ENCODE data around the gene TBC1D10B. TPM values are rescaled to one million over a fixed set of nuclear protein-coding genes. Genes with fewer than 3 reads are reported as not detected.
A peak's percentile ranks its signal among the peaks of the same experiment; 100 is the strongest.

TBC1D10B gene
- polyA plus RNA-seq, 3 donors = 12.2 to 36.0 (median 13.8) TPM

- no peaks in the 10 kb centered on the region for H3K36me3 ChIP-seq (replicated peaks in 1 of 2; ENCODE audit: control insufficient read depth in 1 of 2, insufficient read depth in 2 of 2, low read length in 2 of 2)
- peaks cover 23% of the 10 kb centered on the region for H3K4me1 Mint-ChIP-seq
- 31% methylated on average over 25 of the region's 31 CpGs for WGBS (ENCODE audit: insufficient coverage)
- peaks cover 5 to 13% of the 10 kb centered on the region in 2 donors for H3K36me3 Mint-ChIP-seq
- no peak for DNase-seq
- H3K79me2 ChIP-seq (ENCODE audit: insufficient read depth, low read length) = no peaks in the 10 kb centered on the region
- H2AFZ ChIP-seq (ENCODE audit: insufficient read depth, low read depth, low read length, poor library complexity, severe bottlenecking) = peak overlapping the region; percentile 90
- peak overlapping the region in 3 of 7 donors; percentile 18 to 68 (median 20) for H3K27ac Mint-ChIP-seq
- TF ChIP-seq CTCF (IDR thresholded peaks at IDR 0.05) = no peak
- H3K27me3 Mint-ChIP-seq (ENCODE audit: low read depth in 3 of 3) = peaks cover 8 to 27% (median 11%) of the 10 kb centered on the region in 3 donors
- intact Hi-C loops (cut with micrococcal nuclease) = loop anchor here in 1 of 2 donors (2.0 kb wide), 1 partner anchor 14 kb away; no protein-coding TSS in a partner anchor
- H4K20me1 ChIP-seq (ENCODE audit: insufficient read depth, low read length) = no peaks in the 10 kb centered on the region
- H3K4me2 ChIP-seq (replicated peaks; ENCODE audit: extremely low read depth, low read length, poor library complexity, severe bottlenecking) = peak overlapping the region; percentile 79
- H3K4me3 ChIP-seq (replicated peaks in 1 of 3; ENCODE audit: low read depth in 2 of 3, low read length in 3 of 3) = peak overlapping the region; percentile 27 to 80 (median 46)
- H3K27me3 ChIP-seq (ENCODE audit: control insufficient read depth in 2 of 2, insufficient read depth in 2 of 2, low read length in 2 of 2) = no peaks in the 10 kb centered on the region
- no peaks in the 10 kb centered on the region for H3K9me3 Mint-ChIP-seq
- H3K4me3 Mint-ChIP-seq = peak overlapping the region; percentile 84 to 91
- H3K9ac ChIP-seq (ENCODE audit: insufficient read depth, low read length, poor library complexity, severe bottlenecking) = peak overlapping the region; percentile 62
- no peak overlapping the region for H3K27ac ChIP-seq (ENCODE audit: low read depth in 1 of 2, low read length in 2 of 2)
- H3K9me3 ChIP-seq (replicated peaks in 1 of 2; ENCODE audit: control insufficient read depth in 1 of 2, insufficient read depth in 1 of 2, low read length in 2 of 2) = no peaks in the 10 kb centered on the region
- peaks cover 8 to 16% of the 10 kb centered on the region in 2 donors for H3K4me1 ChIP-seq (ENCODE audit: control insufficient read depth in 1 of 2, insufficient read depth in 2 of 2, low read length in 2 of 2)
Observed at GRCh38 chr16:30394592-30395154, 24.4 kb upstream of the TBC1D10B start.

DNA sequence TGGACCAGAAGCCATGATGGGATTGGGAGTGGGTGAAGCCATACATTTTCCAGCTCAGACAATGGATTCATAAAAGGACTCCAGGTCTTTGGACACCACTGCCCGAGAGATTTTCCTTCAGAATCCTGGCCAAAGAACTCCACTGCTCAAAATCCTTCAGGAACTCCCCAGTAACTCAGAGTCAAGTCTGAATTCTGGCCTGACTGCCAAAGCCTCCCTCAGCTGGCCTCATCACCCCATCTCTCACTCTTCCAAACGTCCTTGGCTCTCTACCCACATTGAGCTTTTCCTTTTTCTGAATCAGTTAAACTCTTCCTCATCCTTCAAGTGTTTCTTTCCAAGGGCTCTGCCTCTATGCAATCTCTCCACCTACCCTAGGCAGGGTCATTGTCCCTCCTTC is 13.2 kb upstream of the TBC1D10B start:
- Mint-ChIP-seq H3K4me3 (peak overlapping the region; percentile 28 to 42), H3K4me1 (peaks cover 19% of the 10 kb centered on the region), H3K27me3 (ENCODE audit: low read depth in 3 of 3) (peaks cover 10 to 15% (median 13%) of the 10 kb centered on the region in 3 donors), H3K27ac (no peak overlapping the region), H3K9me3 (no peaks in the 10 kb centered on the region), H3K36me3 (no peaks in the 10 kb centered on the region)
- Histone ChIP-seq H2AFZ (ENCODE audit: insufficient read depth, low read depth, low read length, poor library complexity, severe bottlenecking) (no peak overlapping the region), H3K27ac (ENCODE audit: low read depth in 1 of 2, low read length in 2 of 2) (no peak overlapping the region), H3K36me3 (replicated peaks in 1 of 2; ENCODE audit: control insufficient read depth in 1 of 2, insufficient read depth in 2 of 2, low read length in 2 of 2) (no peaks in the 10 kb centered on the region), H3K9me3 (replicated peaks in 1 of 2; ENCODE audit: control insufficient read depth in 1 of 2, insufficient read depth in 1 of 2, low read length in 2 of 2) (no peaks in the 10 kb centered on the region), H4K20me1 (ENCODE audit: insufficient read depth, low read length) (no peaks in the 10 kb centered on the region), H3K27me3 (ENCODE audit: control insufficient read depth in 2 of 2, insufficient read depth in 2 of 2, low read length in 2 of 2) (peaks cover 0 to 3% of the 10 kb centered on the region in 2 donors), H3K9ac (ENCODE audit: insufficient read depth, low read length, poor library complexity, severe bottlenecking) (no peak overlapping the region), H3K4me1 (ENCODE audit: control insufficient read depth in 1 of 2, insufficient read depth in 2 of 2, low read length in 2 of 2) (peaks cover 15 to 23% of the 10 kb centered on the region in 2 donors), H3K4me2 (replicated peaks; ENCODE audit: extremely low read depth, low read length, poor library complexity, severe bottlenecking) (no peak overlapping the region), H3K79me2 (ENCODE audit: insufficient read depth, low read length) (peaks cover 7% of the 10 kb centered on the region), H3K4me3 (replicated peaks in 1 of 3; ENCODE audit: low read depth in 2 of 3, low read length in 3 of 3) (no peak overlapping the region)
- DNase-seq = no peak
- TF ChIP-seq CTCF (IDR thresholded peaks at IDR 0.05) = no peak
- intact Hi-C loops (cut with micrococcal nuclease) = no loop called here
- 77% methylated on average over 2 of the region's 2 CpGs for WGBS (ENCODE audit: insufficient coverage)
